Lower leg skin (tissue), 4 donors: ENCODE measurements around the gene ADAMTS17. TPM values are rescaled to one million over a fixed set of nuclear protein-coding genes. Genes with fewer than 3 reads are reported as not detected.

Experiments used
- DNase-seq, 2 donors: peaks; one replicate each; pipeline ENCODE4 v3.0.0-alpha.2; 2019; ENCODE audit warnings: low spot score in 2 of 2
- H3K4me3 ChIP-seq: fragments of 200-600 bp; sonication (generic); 2 replicates; pipeline ENCODE4 v1.5.1; 2017; ENCODE audit warnings: mild to moderate bottlenecking, low read depth; ENCODE audit not compliant: poor library complexity, severe bottlenecking
- POLR2A ChIP-seq, 2 donors: fragments of 450-650 bp; IDR thresholded peaks; one replicate each; pipeline ENCODE4 v1.6.1; 2016 to 2017; ENCODE audit warnings: antibody characterized with exemption in 2 of 2, mild to moderate bottlenecking in 1 of 2, moderate library complexity in 1 of 2
- WGBS, 2 donors: methylation state at CpG; one replicate each; pipeline ENCODE4 v1.1.5; 2018; 5-methylcytosine and 5-hydroxymethylcytosine counted together
- intact Hi-C: fragments of 100-400 bp; cut with DNase I; formaldehyde crosslinking; loops from one replicate; pipeline ENCODE4 v1.15.0; 2023; ENCODE audit warnings: low total_unique reads
- total RNA-seq, 4 donors: library from RNA; depleted of rRNA; stranded (reverse); fragments of >200 nt; gene quantifications; one replicate each; pipeline ENCODE4 v1.1.0, GENCODE V29; 2016
- TF ChIP-seq, protein P1 (sequence below), 3 donors: fragments of 450-650 bp; IDR thresholded peaks; one replicate each; pipeline ENCODE4 v1.5.1; 2016; ENCODE audit warnings: antibody characterized with exemption in 3 of 3, mild to moderate bottlenecking in 3 of 3, moderate library complexity in 2 of 3

Gene ADAMTS17
- total RNA-seq, 4 donors from 2014 or later = 3.5 to 7.8 (median 3.9) TPM

DNA sequence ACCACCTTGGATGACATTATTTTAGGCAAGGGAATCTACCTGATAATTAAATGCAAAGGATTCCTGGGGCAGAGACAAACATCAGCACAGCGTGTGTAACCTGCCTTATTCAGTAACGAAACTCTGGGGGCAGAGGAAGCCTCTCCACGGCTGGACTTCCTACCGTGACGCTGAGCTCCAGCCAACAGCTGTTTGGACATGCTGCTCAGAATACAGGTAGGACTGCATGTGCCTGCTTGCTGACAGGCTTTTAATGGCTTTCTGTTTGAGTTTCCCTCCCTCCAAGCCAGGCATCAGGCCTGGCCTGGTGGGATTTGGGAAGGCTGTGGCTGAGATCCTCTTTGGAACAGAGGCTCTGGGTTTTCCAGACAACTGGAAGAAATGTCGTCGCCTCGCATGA is 150.6 kb downstream of the ADAMTS17 start:
- 54 to 71% methylated on average over 8 of the region's 8 CpGs for WGBS, 2 donors
- peak in 1 of 2 donors; percentile 49 for DNase-seq
- TF ChIP-seq, protein P1, sequence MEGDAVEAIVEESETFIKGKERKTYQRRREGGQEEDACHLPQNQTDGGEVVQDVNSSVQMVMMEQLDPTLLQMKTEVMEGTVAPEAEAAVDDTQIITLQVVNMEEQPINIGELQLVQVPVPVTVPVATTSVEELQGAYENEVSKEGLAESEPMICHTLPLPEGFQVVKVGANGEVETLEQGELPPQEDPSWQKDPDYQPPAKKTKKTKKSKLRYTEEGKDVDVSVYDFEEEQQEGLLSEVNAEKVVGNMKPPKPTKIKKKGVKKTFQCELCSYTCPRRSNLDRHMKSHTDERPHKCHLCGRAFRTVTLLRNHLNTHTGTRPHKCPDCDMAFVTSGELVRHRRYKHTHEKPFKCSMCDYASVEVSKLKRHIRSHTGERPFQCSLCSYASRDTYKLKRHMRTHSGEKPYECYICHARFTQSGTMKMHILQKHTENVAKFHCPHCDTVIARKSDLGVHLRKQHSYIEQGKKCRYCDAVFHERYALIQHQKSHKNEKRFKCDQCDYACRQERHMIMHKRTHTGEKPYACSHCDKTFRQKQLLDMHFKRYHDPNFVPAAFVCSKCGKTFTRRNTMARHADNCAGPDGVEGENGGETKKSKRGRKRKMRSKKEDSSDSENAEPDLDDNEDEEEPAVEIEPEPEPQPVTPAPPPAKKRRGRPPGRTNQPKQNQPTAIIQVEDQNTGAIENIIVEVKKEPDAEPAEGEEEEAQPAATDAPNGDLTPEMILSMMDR (IDR thresholded peaks at IDR 0.05) = no peak
- TF ChIP-seq POLR2A (IDR thresholded peaks at IDR 0.05) = no peak
- intact Hi-C loops = no loop called here
- no peak overlapping the region for H3K4me3 ChIP-seq

DNA sequence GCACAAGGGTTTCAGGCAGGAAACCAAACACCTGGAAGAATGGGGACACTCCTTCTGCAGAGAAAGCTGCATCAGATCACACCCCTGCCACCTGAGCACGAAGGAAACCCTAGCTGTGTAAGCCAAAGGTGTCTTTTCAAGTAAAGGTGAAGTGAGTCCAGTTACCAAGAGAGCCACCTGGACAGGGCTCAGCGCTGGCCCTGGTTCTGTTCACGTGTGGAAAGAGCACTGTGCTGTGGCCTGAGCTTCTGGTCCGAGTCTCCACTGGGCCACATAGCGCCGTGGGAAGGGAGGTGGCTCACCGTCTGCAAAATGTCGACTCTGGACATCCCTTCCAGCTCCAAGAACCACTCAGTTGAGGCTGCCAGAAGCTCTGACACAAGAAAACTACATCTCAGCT is 151.1 kb downstream of the ADAMTS17 start:
- TF ChIP-seq, protein P1 (IDR thresholded peaks at IDR 0.05) = no peak
- TF ChIP-seq POLR2A (IDR thresholded peaks at IDR 0.05) = no peak
- H3K4me3 ChIP-seq = no peak overlapping the region
- peak in 1 of 2 donors; percentile 66 for DNase-seq
- intact Hi-C loops = no loop called here
- WGBS, 2 donors = 81 to 85% methylated on average over 8 of the region's 8 CpGs

DNA sequence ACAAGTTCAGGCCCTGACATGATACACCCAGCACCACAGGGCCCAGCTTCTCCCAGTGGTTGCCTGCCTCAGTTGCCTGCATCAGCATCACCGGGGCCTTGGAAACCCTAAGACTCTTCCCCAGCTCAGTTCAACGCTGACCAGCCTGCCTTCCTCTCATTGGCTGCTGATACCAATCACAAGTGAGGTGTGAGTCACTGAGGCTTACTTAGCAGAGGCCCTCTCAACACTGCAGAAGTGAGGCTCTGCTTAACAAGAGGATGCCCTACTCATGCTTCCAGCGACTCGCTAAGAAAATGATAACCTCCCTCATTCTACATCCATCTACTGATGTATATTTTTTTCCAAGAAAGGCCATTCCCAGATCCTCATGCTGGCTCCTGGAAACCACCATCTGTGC is 151.9 kb downstream of the ADAMTS17 start:
- 85 to 87% methylated on average over 4 of the region's 4 CpGs for WGBS, 2 donors
- DNase-seq = peak in 1 of 2 donors; percentile 81
- no peak overlapping the region for H3K4me3 ChIP-seq
- TF ChIP-seq, protein P1 (IDR thresholded peaks at IDR 0.05) = no peak
- TF ChIP-seq POLR2A (IDR thresholded peaks at IDR 0.05) = no peak
- intact Hi-C loops = no loop called here

DNA sequence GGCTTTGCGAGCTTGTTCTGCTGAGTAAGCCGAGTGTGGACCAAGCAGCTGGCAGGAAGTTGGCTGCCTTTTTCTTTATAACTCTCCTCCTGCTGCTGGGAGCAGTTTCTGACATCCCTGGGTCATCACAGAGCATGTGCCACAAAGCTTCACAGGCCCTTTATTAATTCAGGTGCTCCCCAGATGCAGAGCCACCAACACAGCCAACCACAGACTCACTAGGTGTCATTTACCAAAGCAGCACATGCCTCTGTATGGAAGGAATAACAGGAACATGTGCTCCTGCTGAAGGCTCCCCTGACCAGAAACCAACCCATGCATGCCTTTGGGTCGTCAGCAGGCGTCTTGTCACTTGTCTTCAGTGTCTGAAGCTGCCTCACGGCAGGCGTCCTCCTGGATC is 152.5 kb downstream of the ADAMTS17 start:
- 88 to 90% methylated on average over 6 of the region's 6 CpGs for WGBS, 2 donors
- intact Hi-C loops = no loop called here
- no peak for TF ChIP-seq POLR2A (IDR thresholded peaks at IDR 0.05)
- TF ChIP-seq, protein P1 (IDR thresholded peaks at IDR 0.05) = no peak

DNA sequence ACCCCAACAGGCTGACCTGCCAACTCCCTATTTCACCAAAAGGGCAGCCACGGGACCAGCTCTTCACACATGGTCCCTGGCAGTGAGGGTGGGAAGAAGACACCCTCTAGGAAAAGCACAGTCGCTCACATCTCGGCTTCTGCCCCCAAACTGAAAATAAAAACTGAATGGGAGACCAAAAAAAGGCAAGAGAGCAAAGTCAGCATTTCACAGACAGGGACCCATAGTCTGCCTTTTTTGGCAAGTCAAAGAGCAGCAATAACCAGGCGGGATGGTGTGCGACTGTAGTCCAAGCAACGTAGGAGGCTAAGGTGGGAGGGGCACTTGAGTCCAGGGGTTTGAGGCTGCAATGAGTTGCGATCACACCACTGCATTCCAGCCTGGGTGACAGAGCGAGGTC is 154.1 kb downstream of the ADAMTS17 start:
- H3K4me3 ChIP-seq = no peak overlapping the region
- TF ChIP-seq, protein P1 (IDR thresholded peaks at IDR 0.05) = no peak
- no peak for TF ChIP-seq POLR2A (IDR thresholded peaks at IDR 0.05)
- intact Hi-C loops = no loop called here
- 92 to 95% methylated on average over 8 of the region's 8 CpGs for WGBS, 2 donors
- peak in 1 of 2 donors; percentile 49 for DNase-seq

More for the DNA sequence above, 152.5 kb downstream of the ADAMTS17 start:
- no peak overlapping the region for H3K4me3 ChIP-seq
- no peak for DNase-seq

DNA sequence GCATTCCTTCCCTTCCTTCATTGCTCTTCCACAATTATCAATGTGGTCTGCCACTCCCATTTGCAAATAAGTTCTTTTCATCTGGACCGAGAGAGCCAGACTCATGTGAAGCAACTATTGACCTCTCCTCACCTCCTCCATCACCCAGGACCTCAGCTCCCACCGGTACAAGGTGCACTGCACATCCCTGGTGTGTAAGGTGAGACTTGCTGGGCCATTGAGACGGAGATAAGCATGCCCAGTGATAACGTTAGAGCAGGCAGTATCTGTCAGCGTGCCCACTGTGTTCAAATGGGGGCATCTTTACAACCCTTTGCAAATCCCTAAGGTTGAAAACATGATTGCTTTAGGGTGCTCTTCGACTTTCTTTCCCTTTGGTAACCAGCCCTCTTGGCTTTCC is 154.8 kb downstream of the ADAMTS17 start:
- intact Hi-C loops = no loop called here
- WGBS, 2 donors = 80 to 82% methylated on average over 6 of the region's 6 CpGs
- TF ChIP-seq, protein P1 (IDR thresholded peaks at IDR 0.05) = no peak
- no peak for TF ChIP-seq POLR2A (IDR thresholded peaks at IDR 0.05)
- no peak overlapping the region for H3K4me3 ChIP-seq
- DNase-seq = peak in 1 of 2 donors; percentile 62
